K562 (cell line): Measurements from ENCODE around the gene SLC7A9. TPM values are rescaled to one million over a fixed set of nuclear protein-coding genes. Genes with fewer than 3 reads are reported as not detected.

Experiments used
- polyA plus RNA-seq, 8 experiments: library from polyadenylated mRNA; depleted of rRNA in 4 of 8; stranded (reverse) in 5 of 8; unstranded in 3 of 8; fragments of >200 nt; fragmentation: Nextera tagmentation in 2 of 8; fragmentation: Illumina TruSeq in 1 of 8; extraction: Ambion mirVana in 2 of 8; extraction: Trizol in 1 of 8; gene quantifications; 2 replicates each; pipeline versions ENCODE4 v1.2.1 to v1.2.3, GENCODE V29; 2011 to 2014; ENCODE audit warnings: inconsistent platforms in 1 of 8, missing spikeins in 1 of 8
- total RNA-seq, 7 experiments: library from RNA; depleted of rRNA in 6 of 7; stranded (reverse); fragments of >200 nt in 6 of 7; fragmentation: Illumina TruSeq in 2 of 7; extraction: Trizol in 2 of 7; gene quantifications; 2 replicates each; pipeline versions ENCODE4 v1.2.1 to v1.2.3, GENCODE V29; 2011 to 2021; ENCODE audit warnings: low replicate concordance in 1 of 7
- TF ChIP-seq, protein P1 (sequence below), 2 experiments: fragments of 450-650 bp; formaldehyde crosslinking in 1 of 2; IDR thresholded peaks; 2 replicates each; pipeline versions ENCODE4 v1.4.0 to v1.6.1; 2014 to 2020; ENCODE audit warnings: mild to moderate bottlenecking in 2 of 2, borderline replicate concordance in 1 of 2, low read depth in 1 of 2

SLC7A9 gene
- total and polyA plus RNA-seq, 9 of the 15 experiments (the other 6 are each of a cell fraction or from before 2014, with no cell fraction given): not detected

DNA sequence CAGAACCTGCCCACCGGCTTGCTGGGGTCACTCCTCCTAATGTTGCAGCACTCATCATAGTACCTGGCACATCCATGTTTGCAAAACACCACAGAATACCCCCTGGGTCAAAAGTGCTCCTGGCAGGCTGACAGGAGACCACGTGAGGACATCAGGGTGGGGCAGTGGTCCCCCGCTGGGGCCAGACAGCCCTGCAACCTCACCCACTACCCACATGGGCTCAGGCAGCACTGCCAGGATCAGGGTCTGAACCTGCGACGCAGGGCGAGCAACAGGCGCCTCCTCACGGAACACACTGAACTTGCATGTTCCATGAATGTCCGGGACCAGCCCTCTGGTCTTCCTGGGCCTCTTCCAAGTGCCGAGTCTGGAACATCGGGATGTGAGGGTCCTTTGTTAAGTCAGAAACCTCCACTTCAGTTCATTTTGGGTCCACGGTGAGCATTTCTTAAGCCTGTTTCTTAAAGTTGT, 1.4 kb upstream of the SLC7A9 start (continued):
- TF ChIP-seq, protein P1, sequence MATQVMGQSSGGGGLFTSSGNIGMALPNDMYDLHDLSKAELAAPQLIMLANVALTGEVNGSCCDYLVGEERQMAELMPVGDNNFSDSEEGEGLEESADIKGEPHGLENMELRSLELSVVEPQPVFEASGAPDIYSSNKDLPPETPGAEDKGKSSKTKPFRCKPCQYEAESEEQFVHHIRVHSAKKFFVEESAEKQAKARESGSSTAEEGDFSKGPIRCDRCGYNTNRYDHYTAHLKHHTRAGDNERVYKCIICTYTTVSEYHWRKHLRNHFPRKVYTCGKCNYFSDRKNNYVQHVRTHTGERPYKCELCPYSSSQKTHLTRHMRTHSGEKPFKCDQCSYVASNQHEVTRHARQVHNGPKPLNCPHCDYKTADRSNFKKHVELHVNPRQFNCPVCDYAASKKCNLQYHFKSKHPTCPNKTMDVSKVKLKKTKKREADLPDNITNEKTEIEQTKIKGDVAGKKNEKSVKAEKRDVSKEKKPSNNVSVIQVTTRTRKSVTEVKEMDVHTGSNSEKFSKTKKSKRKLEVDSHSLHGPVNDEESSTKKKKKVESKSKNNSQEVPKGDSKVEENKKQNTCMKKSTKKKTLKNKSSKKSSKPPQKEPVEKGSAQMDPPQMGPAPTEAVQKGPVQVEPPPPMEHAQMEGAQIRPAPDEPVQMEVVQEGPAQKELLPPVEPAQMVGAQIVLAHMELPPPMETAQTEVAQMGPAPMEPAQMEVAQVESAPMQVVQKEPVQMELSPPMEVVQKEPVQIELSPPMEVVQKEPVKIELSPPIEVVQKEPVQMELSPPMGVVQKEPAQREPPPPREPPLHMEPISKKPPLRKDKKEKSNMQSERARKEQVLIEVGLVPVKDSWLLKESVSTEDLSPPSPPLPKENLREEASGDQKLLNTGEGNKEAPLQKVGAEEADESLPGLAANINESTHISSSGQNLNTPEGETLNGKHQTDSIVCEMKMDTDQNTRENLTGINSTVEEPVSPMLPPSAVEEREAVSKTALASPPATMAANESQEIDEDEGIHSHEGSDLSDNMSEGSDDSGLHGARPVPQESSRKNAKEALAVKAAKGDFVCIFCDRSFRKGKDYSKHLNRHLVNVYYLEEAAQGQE (IDR thresholded peaks at IDR 0.05; ENCODE audit: borderline replicate concordance): peak; percentile 33
- TF ChIP-seq, protein P1 (CRISPR knock-in tag; IDR thresholded peaks at IDR 0.05; ENCODE audit: low read depth): no peak
